HEK293 (cell line): Measurements from ENCODE around the gene KLK5.

Experiments used
- CTCF ChIA-PET: fragments of 350-600 bp; formaldehyde crosslinking; extraction: SDS; loops from one replicate; lab custom pipeline; 2021; ENCODE audit warnings: antibody characterized with exemption; lab: Yijun Ruan, JAX
- POLR2A ChIA-PET: fragments of 300-600 bp; formaldehyde crosslinking; extraction: SDS; loops from one replicate; lab custom pipeline; 2020; ENCODE audit warnings: antibody characterized with exemption, inconsistent platforms; lab: Yijun Ruan, JAX
- H3K27ac ChIP-seq: fragments of 200-500 bp; sonication (Bioruptor generic); 2 replicates; pipeline ENCODE4 v1.5.1; 2014; ENCODE audit warnings: low read depth, low read length, control low read depth, inconsistent platforms; ENCODE audit errors: extremely low read depth
- H3K36me3 ChIP-seq, 2 experiments: fragments of 200-500 bp in 1 of 2; sonication (Bioruptor generic) in 1 of 2; 1 replicate in 1 of 2; 2 replicates in 1 of 2; pipeline ENCODE4 v1.5.1; 2014 to 2017; ENCODE audit warnings: inconsistent platforms in 2 of 2, low read length in 2 of 2; ENCODE audit not compliant: control insufficient read depth in 2 of 2, insufficient read depth in 1 of 2
- H3K4me1 ChIP-seq: fragments of 200-500 bp; sonication (Bioruptor generic); 2 replicates; pipeline ENCODE4 v1.5.1; 2014; ENCODE audit warnings: mild to moderate bottlenecking, low read length, inconsistent platforms; ENCODE audit not compliant: control insufficient read depth, insufficient read depth
- H3K4me3 ChIP-seq: 2 replicates; pipeline ENCODE4 v1.5.1; 2011; ENCODE audit warnings: low read depth, mild to moderate bottlenecking, control low read depth, low read length, moderate library complexity
- H3K9me3 ChIP-seq: fragments of 200-500 bp; sonication (Bioruptor generic); 2 replicates; pipeline ENCODE4 v1.5.1; 2014; ENCODE audit warnings: low read depth, low read length, inconsistent platforms; ENCODE audit not compliant: control insufficient read depth, insufficient read depth
- BCL11B ChIP-seq: fragments of 450-650 bp; formaldehyde crosslinking; IDR thresholded peaks from 2 replicates; pipeline ENCODE4 v1.5.1; 2016; ENCODE audit warnings: low read depth, missing biosample characterization, missing genetic modification characterization
- KLF1 ChIP-seq: fragments of 450-650 bp; formaldehyde crosslinking; IDR thresholded peaks from 2 replicates; pipeline ENCODE4 v1.5.1; 2016; ENCODE audit warnings: missing biosample characterization, missing genetic modification characterization
- MZF1 ChIP-seq: fragments of 450-650 bp; formaldehyde crosslinking; IDR thresholded peaks from 2 replicates; pipeline ENCODE4 v1.5.1; 2017; ENCODE audit warnings: missing biosample characterization, missing genetic modification characterization, borderline replicate concordance
- WT1 ChIP-seq: fragments of 450-650 bp; formaldehyde crosslinking; IDR thresholded peaks from 2 replicates; pipeline ENCODE4 v1.5.1; 2016; ENCODE audit warnings: missing biosample characterization, missing genetic modification characterization
- ZBTB17 ChIP-seq: fragments of 450-650 bp; formaldehyde crosslinking; IDR thresholded peaks from 2 replicates; pipeline ENCODE4 v1.5.1; 2016; ENCODE audit warnings: missing biosample characterization, missing genetic modification characterization
- ZNF133 ChIP-seq: fragments of 450-650 bp; formaldehyde crosslinking; IDR thresholded peaks from 2 replicates; pipeline ENCODE4 v1.5.1; 2016; ENCODE audit warnings: missing biosample characterization, missing genetic modification characterization
- ZNF202 ChIP-seq: fragments of 450-650 bp; formaldehyde crosslinking; IDR thresholded peaks from 2 replicates; pipeline ENCODE4 v1.5.1; 2016; ENCODE audit warnings: missing biosample characterization, missing genetic modification characterization, borderline replicate concordance
- ZNF23 ChIP-seq: fragments of 450-650 bp; formaldehyde crosslinking; IDR thresholded peaks from 2 replicates; pipeline ENCODE4 v1.5.1; 2016; ENCODE audit warnings: missing biosample characterization, missing genetic modification characterization, borderline replicate concordance
- ZNF354C ChIP-seq: fragments of 450-650 bp; formaldehyde crosslinking; IDR thresholded peaks from 2 replicates; pipeline ENCODE4 v1.5.1; 2016; ENCODE audit warnings: missing biosample characterization, missing genetic modification characterization, low read depth, borderline replicate concordance
- ZNF366 ChIP-seq: fragments of 450-650 bp; formaldehyde crosslinking; conservative IDR thresholded peaks from 2 replicates; pipeline ENCODE4 v1.5.1; 2016; ENCODE audit warnings: missing biosample characterization, missing genetic modification characterization
- ZNF549 ChIP-seq: fragments of 450-650 bp; IDR thresholded peaks from 2 replicates; pipeline ENCODE4 v1.5.1; 2018; ENCODE audit warnings: missing biosample characterization, missing genetic modification characterization, mild to moderate bottlenecking, inconsistent platforms, moderate library complexity
- ZNF558 ChIP-seq: fragments of 450-650 bp; formaldehyde crosslinking; IDR thresholded peaks from 2 replicates; pipeline ENCODE4 v1.5.1; 2016; ENCODE audit warnings: missing biosample characterization, missing genetic modification characterization
- ZNF571 ChIP-seq: fragments of 450-650 bp; formaldehyde crosslinking; IDR thresholded peaks from 2 replicates; pipeline ENCODE4 v1.5.0; 2017; ENCODE audit warnings: missing biosample characterization, missing genetic modification characterization
- ZNF585B ChIP-seq: fragments of 450-650 bp; formaldehyde crosslinking; IDR thresholded peaks from 2 replicates; pipeline ENCODE4 v1.5.1; 2016; ENCODE audit warnings: missing biosample characterization, missing genetic modification characterization
- ZNF664 ChIP-seq: fragments of 450-650 bp; formaldehyde crosslinking; IDR thresholded peaks from 2 replicates; pipeline ENCODE4 v1.5.1; 2016; ENCODE audit warnings: missing biosample characterization, missing genetic modification characterization
- ZSCAN16 ChIP-seq: fragments of 450-650 bp; formaldehyde crosslinking; IDR thresholded peaks from 2 replicates; pipeline ENCODE4 v1.5.1; 2016; ENCODE audit warnings: missing biosample characterization, missing genetic modification characterization
- ZSCAN30 ChIP-seq: fragments of 450-650 bp; IDR thresholded peaks from 2 replicates; pipeline ENCODE4 v1.5.1; 2018; ENCODE audit warnings: missing biosample characterization, mild to moderate bottlenecking, missing genetic modification characterization, moderate library complexity
- TF ChIP-seq, protein P1 (sequence below): fragments of 450-650 bp; formaldehyde crosslinking; IDR thresholded peaks from 2 replicates; pipeline ENCODE4 v1.5.1; 2017; ENCODE audit warnings: missing biosample characterization, missing genetic modification characterization
- TF ChIP-seq, protein P2 (sequence below): fragments of 450-650 bp; formaldehyde crosslinking; IDR thresholded peaks from 2 replicates; pipeline ENCODE4 v1.5.1; 2016; ENCODE audit warnings: missing biosample characterization, missing genetic modification characterization
- TF ChIP-seq, protein P3 (sequence below): fragments of 450-650 bp; formaldehyde crosslinking; IDR thresholded peaks from 2 replicates; pipeline ENCODE4 v1.5.1; 2016; ENCODE audit warnings: missing biosample characterization, missing genetic modification characterization, borderline replicate concordance
- TF ChIP-seq, protein P4 (sequence below): fragments of 450-650 bp; formaldehyde crosslinking; IDR thresholded peaks from 2 replicates; pipeline ENCODE4 v1.5.1; 2017; ENCODE audit warnings: missing biosample characterization, missing genetic modification characterization

The KLK5 gene

DNA sequence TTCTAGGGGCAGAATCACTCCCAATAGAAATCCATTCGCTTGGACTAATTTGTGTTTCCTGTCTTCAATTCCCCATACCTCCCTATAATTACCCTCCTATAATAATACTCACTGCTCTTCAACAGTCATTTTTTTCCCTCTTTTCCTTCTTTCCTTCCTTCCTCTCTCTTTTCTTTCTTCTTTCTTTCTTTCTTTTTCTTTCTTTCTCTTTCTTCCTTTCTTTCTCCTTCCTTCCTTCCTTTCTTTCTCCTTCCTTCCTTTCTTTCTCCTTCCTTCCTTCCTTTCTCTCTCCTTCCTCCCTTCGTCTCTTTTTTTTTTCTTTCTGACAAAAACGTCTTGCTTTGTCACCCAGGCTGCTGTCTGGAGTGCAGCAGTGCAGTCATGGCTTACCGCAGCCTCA, 8.0 kb downstream of the KLK5 start:
- POLR2A ChIA-PET: no interaction called here

DNA sequence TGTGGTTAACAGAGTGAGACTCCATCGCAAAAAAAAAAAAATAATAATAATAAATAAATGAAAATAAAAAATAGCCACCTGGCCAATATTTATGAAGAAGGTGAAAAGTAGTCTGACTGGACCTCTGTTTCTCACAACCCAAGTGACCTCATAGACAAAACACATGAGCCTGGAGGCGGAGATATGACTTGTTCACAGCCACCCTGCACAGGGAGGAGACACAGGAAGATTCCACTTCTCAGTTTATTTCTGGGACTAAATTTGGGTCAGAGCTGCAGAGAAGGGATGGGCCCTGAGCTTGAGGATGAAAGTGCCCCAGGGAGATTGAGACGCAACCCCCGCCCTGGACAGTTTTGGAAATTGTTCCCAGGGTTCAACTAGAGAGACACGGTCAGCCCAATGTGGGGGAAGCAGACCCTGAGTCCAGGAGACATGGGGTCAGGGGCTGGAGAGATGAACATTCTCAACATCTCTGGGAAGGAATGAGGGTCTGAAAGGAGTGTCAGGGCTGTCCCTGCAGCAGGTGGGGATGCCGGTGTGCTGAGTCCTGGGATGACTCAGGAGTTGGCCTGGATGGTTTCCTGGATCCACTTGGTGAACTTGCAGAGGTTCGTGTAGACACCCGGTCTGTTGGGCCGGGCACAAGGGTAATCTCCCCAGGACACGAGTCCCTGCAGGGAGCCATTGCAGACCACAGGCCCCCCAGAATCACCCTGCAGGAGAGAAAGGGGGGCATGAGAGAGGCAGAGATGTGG, 9.6 kb downstream of the KLK5 start:
- CTCF ChIA-PET: no interaction called here

More for the DNA sequence above, 8.0 kb downstream of the KLK5 start:
- Histone ChIP-seq H3K9me3 (no peaks in the 10 kb centered on the region), H3K36me3 (no peaks in the 10 kb centered on the region), H3K4me3 (no peak overlapping the region), H3K4me1 (no peaks in the 10 kb centered on the region), H3K27ac (no peak overlapping the region)
- CTCF ChIA-PET: no interaction called here
- TF ChIP-seq, protein P1, sequence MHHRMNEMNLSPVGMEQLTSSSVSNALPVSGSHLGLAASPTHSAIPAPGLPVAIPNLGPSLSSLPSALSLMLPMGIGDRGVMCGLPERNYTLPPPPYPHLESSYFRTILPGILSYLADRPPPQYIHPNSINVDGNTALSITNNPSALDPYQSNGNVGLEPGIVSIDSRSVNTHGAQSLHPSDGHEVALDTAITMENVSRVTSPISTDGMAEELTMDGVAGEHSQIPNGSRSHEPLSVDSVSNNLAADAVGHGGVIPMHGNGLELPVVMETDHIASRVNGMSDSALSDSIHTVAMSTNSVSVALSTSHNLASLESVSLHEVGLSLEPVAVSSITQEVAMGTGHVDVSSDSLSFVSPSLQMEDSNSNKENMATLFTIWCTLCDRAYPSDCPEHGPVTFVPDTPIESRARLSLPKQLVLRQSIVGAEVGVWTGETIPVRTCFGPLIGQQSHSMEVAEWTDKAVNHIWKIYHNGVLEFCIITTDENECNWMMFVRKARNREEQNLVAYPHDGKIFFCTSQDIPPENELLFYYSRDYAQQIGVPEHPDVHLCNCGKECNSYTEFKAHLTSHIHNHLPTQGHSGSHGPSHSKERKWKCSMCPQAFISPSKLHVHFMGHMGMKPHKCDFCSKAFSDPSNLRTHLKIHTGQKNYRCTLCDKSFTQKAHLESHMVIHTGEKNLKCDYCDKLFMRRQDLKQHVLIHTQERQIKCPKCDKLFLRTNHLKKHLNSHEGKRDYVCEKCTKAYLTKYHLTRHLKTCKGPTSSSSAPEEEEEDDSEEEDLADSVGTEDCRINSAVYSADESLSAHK (tag by site-specific recombination): no peak
- TF ChIP-seq ZNF366 (tag by site-specific recombination) (peak; percentile 77), ZNF664 (tag by site-specific recombination) (no peak)

DNA sequence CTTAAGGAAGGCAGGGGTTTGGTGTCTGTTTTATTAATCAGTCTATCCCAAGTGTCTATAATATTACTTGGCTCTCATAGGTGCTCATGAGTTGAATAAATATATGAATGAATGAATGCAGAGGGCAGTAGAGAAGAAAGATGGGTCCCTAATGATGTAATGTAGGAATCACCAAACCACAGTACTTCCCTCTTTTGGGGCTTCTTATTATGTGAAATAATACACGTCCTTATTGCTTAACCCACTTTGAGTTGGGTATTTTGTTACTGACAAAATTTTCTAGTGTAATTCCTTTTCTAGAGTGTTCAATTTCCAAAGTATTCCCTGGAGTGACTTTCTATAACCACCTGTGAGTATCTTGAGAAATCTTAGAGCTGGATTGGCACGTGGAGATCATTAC, 13.2 kb downstream of the KLK5 start:
- CTCF ChIA-PET: interaction anchor here (0.7 to 1.1 kb wide), 2 partner anchors 10 to 68 kb away, joined by 3 to 4 read pairs; no protein-coding TSS in a partner anchor
- POLR2A ChIA-PET: no interaction called here
- TF ChIP-seq ZNF23 (tag by site-specific recombination) (no peak), ZNF558 (tag by site-specific recombination) (no peak), MZF1 (tag by site-specific recombination) (no peak), ZNF133 (no peak), ZNF549 (tag by site-specific recombination) (no peak), ZBTB17 (tag by site-specific recombination) (no peak), ZNF571 (tag by site-specific recombination) (no peak)
- TF ChIP-seq, protein P2, sequence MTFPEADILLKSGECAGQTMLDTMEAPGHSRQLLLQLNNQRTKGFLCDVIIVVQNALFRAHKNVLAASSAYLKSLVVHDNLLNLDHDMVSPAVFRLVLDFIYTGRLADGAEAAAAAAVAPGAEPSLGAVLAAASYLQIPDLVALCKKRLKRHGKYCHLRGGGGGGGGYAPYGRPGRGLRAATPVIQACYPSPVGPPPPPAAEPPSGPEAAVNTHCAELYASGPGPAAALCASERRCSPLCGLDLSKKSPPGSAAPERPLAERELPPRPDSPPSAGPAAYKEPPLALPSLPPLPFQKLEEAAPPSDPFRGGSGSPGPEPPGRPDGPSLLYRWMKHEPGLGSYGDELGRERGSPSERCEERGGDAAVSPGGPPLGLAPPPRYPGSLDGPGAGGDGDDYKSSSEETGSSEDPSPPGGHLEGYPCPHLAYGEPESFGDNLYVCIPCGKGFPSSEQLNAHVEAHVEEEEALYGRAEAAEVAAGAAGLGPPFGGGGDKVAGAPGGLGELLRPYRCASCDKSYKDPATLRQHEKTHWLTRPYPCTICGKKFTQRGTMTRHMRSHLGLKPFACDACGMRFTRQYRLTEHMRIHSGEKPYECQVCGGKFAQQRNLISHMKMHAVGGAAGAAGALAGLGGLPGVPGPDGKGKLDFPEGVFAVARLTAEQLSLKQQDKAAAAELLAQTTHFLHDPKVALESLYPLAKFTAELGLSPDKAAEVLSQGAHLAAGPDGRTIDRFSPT: no peak
- TF ChIP-seq, protein P3, sequence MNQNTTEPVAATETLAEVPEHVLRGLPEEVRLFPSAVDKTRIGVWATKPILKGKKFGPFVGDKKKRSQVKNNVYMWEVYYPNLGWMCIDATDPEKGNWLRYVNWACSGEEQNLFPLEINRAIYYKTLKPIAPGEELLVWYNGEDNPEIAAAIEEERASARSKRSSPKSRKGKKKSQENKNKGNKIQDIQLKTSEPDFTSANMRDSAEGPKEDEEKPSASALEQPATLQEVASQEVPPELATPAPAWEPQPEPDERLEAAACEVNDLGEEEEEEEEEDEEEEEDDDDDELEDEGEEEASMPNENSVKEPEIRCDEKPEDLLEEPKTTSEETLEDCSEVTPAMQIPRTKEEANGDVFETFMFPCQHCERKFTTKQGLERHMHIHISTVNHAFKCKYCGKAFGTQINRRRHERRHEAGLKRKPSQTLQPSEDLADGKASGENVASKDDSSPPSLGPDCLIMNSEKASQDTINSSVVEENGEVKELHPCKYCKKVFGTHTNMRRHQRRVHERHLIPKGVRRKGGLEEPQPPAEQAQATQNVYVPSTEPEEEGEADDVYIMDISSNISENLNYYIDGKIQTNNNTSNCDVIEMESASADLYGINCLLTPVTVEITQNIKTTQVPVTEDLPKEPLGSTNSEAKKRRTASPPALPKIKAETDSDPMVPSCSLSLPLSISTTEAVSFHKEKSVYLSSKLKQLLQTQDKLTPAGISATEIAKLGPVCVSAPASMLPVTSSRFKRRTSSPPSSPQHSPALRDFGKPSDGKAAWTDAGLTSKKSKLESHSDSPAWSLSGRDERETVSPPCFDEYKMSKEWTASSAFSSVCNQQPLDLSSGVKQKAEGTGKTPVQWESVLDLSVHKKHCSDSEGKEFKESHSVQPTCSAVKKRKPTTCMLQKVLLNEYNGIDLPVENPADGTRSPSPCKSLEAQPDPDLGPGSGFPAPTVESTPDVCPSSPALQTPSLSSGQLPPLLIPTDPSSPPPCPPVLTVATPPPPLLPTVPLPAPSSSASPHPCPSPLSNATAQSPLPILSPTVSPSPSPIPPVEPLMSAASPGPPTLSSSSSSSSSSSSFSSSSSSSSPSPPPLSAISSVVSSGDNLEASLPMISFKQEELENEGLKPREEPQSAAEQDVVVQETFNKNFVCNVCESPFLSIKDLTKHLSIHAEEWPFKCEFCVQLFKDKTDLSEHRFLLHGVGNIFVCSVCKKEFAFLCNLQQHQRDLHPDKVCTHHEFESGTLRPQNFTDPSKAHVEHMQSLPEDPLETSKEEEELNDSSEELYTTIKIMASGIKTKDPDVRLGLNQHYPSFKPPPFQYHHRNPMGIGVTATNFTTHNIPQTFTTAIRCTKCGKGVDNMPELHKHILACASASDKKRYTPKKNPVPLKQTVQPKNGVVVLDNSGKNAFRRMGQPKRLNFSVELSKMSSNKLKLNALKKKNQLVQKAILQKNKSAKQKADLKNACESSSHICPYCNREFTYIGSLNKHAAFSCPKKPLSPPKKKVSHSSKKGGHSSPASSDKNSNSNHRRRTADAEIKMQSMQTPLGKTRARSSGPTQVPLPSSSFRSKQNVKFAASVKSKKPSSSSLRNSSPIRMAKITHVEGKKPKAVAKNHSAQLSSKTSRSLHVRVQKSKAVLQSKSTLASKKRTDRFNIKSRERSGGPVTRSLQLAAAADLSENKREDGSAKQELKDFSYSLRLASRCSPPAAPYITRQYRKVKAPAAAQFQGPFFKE (tag by site-specific recombination): no peak
- no peaks in the 10 kb centered on the region for H3K36me3 ChIP-seq
- no peaks in the 10 kb centered on the region for H3K4me1 ChIP-seq
- H3K9me3 ChIP-seq: no peaks in the 10 kb centered on the region
- no peak overlapping the region for H3K27ac ChIP-seq
- H3K4me3 ChIP-seq: no peak overlapping the region

More for the DNA sequence above, 9.6 kb downstream of the KLK5 start:
- TF ChIP-seq WT1 (tag by site-specific recombination): no peak
- TF ChIP-seq ZSCAN16 (tag by site-specific recombination): no peak
- TF ChIP-seq ZSCAN30 (tag by site-specific recombination): no peak
- no peak for TF ChIP-seq KLF1
- TF ChIP-seq ZNF202: no peak
- TF ChIP-seq BCL11B (tag by site-specific recombination): no peak
- TF ChIP-seq ZNF354C (tag by site-specific recombination): no peak
- TF ChIP-seq, protein P4, sequence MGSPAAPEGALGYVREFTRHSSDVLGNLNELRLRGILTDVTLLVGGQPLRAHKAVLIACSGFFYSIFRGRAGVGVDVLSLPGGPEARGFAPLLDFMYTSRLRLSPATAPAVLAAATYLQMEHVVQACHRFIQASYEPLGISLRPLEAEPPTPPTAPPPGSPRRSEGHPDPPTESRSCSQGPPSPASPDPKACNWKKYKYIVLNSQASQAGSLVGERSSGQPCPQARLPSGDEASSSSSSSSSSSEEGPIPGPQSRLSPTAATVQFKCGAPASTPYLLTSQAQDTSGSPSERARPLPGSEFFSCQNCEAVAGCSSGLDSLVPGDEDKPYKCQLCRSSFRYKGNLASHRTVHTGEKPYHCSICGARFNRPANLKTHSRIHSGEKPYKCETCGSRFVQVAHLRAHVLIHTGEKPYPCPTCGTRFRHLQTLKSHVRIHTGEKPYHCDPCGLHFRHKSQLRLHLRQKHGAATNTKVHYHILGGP (tag by site-specific recombination): no peak
- no peak for TF ChIP-seq ZNF585B (tag by site-specific recombination)
- Histone ChIP-seq H3K4me1 (no peaks in the 10 kb centered on the region), H3K4me3 (no peak overlapping the region), H3K9me3 (no peaks in the 10 kb centered on the region), H3K36me3 (no peaks in the 10 kb centered on the region), H3K27ac (no peak overlapping the region)
- POLR2A ChIA-PET: no interaction called here
